AG09309 (cell line): ENCODE results near the gene UBR4.
"Not testable (repeated sequence)": the region's sequence is repeated elsewhere in the genome, so short reads cannot be mapped to it uniquely, and the experiment has no call there.

Experiments used
- DNase-seq: peaks from one replicate; pipeline ENCODE4 v3.0.0-alpha.2; 2010; ENCODE audit warnings: low read depth
- H3K4me3 ChIP-seq: 2 replicates; pipeline ENCODE4 v1.5.1; 2011; ENCODE audit warnings: mild to moderate bottlenecking, low read depth, low read length, moderate library complexity; ENCODE audit not compliant: control insufficient read depth
- TF ChIP-seq, protein P1 (sequence below): IDR thresholded peaks from 2 replicates; pipeline ENCODE4 v1.5.1; 2011; ENCODE audit warnings: mild to moderate bottlenecking, low read depth, low read length, inconsistent platforms; ENCODE audit not compliant: insufficient read depth, control insufficient read depth; ENCODE audit errors: missing control alignments

The UBR4 gene

DNA sequence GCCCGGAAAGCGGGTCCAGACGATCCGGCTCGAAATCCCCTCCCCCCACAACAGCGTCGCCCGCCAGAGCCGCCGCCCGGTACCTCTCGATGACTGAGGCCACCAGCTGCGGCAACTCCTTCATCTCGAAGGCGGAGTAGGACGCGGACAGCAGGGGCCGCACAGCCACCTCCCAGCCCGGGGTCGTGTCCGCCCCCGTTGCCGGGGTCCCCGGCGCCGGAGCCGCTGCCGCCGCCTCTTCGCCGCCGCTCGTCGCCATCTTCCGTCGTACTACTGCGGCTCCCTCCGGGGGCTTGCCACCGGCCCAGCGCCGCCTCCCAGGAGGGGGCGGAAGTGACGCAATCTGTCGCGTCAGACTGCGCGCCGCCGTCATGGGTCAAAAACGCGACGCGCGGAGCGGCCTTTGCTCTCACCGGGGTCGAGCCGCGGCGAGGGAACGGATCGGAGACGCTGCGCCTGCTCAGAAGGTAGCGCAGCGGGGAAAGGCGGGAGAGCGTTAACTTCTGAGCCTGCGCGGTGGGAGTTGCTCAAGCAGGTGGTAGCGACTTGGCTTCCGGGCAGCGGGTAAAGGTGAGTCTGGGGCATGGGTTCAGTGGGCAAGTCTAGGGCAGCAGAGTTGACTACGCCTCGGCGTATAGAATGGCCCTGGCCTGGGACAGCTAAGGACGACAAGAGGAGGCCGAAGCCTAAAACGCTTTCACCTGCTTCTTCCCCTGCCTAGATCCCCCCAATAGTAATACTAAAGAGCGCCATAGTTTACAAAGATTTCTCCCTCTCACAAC lies at the start of gene UBR4:
UBR4 (minus strand) TSS at position 277 of the 782 bp plus-strand sequence; CDS start at position 259, 18 bp downstream.
- peak within 1 kb of the TSS; percentile 54 for H3K4me3 ChIP-seq
- DNase-seq = peak; percentile 67
- TF ChIP-seq, protein P1, sequence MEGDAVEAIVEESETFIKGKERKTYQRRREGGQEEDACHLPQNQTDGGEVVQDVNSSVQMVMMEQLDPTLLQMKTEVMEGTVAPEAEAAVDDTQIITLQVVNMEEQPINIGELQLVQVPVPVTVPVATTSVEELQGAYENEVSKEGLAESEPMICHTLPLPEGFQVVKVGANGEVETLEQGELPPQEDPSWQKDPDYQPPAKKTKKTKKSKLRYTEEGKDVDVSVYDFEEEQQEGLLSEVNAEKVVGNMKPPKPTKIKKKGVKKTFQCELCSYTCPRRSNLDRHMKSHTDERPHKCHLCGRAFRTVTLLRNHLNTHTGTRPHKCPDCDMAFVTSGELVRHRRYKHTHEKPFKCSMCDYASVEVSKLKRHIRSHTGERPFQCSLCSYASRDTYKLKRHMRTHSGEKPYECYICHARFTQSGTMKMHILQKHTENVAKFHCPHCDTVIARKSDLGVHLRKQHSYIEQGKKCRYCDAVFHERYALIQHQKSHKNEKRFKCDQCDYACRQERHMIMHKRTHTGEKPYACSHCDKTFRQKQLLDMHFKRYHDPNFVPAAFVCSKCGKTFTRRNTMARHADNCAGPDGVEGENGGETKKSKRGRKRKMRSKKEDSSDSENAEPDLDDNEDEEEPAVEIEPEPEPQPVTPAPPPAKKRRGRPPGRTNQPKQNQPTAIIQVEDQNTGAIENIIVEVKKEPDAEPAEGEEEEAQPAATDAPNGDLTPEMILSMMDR = no peak

DNA sequence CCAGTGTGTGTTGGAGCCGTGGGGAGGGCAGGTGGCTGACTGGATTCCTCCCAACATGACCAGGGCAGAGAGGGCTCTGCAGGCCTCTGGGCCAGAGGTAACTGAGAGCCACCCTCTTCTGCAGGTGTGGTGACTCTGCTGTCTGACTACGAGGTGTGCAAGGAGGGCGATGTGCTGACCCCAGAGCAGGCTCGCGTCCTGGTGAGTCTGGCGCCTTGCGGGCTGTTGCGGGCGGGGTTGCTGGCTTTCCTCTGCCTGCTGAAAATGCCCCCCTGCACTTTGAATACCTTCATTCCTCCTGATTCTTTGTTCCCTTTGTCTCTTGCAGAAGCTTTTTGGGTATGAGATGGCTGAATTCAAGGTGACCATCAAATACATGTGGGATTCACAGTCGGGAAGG lies 48.3 kb upstream of the UBR4 start:
- TF ChIP-seq, protein P1 = no peak
- H3K4me3 ChIP-seq = no peak overlapping the region
- DNase-seq = no peak

DNA sequence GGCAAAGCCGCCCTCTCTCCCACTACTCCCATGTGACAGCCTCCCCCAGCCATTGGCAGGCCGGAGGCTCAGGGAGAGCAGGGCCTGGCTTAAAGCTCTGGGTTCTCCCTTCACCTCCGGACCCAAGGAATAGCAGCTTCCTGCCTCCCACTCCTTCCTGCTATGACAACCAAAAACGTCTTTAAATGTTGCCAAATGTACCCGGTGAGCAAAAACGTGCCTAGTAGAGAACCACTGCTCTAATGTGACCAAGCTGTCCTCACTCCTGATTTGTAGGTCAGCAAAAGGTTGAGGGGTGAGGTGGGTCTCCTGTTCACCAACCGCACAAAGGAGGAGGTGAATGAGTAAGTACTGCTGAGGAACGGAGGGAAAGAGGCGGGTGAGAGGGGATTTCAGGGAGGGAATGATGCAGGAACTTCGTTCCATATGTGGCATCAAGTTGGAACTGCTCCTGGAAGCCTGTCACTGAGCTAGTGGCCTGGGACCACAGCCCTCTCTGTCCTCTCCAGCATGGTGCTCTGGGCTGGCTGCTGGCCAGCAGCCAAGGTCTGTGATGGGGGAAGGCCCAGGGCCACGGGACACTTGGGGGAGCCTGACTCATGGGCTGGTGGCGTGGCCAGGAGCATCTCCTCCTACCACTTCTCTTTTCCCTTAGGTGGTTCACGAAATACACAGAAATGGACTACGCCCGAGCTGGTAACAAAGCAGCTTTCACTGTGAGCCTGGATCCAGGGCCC lies 47.3 kb upstream of the UBR4 start:
- no peak for DNase-seq
- TF ChIP-seq, protein P1 = no peak
- H3K4me3 ChIP-seq = no peak overlapping the region

DNA sequence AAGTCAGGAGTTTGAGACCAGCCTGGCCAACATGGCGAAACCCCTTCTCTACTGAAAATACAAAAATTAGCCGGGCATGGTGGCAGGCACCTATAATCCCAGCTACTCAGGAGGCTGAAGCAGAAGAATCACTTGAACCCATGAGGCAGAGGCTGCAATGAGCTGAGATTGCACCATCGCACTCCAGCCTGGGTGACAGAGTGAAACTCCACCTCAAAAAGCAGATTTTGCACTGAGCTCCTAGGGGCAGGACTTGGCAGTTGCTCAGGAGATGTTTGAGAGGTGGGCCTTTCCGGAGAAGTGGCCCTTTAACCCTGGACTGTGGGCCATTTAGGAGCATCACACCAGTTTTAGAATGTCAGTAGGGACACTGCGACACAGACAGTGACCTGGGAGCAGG lies 46.2 kb upstream of the UBR4 start:
- DNase-seq, H3K4me3 ChIP-seq: not testable (repeated sequence)

DNA sequence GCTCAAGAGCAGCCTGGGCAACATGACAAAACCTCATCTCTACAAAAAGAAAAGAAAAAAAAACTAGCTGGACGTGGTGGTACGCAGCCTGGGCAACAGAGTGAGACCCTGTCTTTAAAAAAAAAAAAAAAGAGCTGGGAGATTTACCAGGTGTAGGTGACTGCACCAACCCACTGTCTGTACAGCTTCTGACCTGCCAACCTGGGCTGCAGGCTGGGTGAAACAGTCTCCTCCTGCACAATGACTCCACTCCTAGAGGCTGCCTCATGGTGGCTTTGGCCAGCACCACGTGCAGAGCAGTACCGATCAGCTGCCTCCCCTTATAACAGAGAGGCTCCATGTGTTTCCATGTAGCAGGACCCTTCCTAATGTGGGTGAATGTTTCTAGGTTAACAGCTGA lies 45.2 kb upstream of the UBR4 start:
- TF ChIP-seq, protein P1 = no peak
- H3K4me3 ChIP-seq = no peak overlapping the region
- DNase-seq = no peak

DNA sequence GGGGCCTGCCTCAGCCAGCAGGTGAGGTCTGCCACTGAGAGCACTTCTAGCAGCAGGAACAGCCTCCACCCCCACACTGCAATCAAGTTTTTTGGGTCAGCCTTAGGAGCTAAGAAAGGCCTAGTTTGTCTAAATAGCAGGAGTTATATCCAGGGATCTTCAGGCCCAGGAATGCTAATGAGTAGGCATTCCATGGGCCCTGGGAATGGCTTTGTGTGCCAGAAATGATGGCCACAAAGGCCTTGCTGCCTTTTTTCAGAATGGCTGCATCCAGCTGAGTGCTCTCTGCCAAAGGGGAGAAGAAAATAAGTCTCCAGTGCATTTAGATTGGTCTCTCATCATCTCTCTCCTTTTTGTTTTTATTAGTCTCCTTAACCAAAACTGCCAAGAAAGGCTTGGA lies 44.4 kb upstream of the UBR4 start:
- H3K4me3 ChIP-seq = no peak overlapping the region
- TF ChIP-seq, protein P1 = no peak

More for the DNA sequence above, 44.4 kb upstream of the UBR4 start:
- no peak for DNase-seq
